ENCODE results near the gene LYRM2. TPM values are rescaled to one million over a fixed set of nuclear protein-coding genes. Genes with fewer than 3 reads are reported as not detected.

The LYRM2 gene
- total and polyA plus RNA-seq, 9 donors, result 18.6 to 28.2 (median 26.5) TPM

- no peaks in the 10 kb centered on the region for H3K9me3 ChIP-seq (replicated peaks; ENCODE audit: control insufficient read depth, low read depth, low read length)
Observed at GRCh38 chr6:89564752-89565427, 73.7 kb downstream of the LYRM2 start.

GRCh38 chr6:89563866-89564265 lies 74.7 kb downstream of the LYRM2 start:
- no peak for DNase-seq
- H3K27me3 ChIP-seq (ENCODE audit: control insufficient read depth, insufficient read depth, low read length), result no peaks in the 10 kb centered on the region
- no peak overlapping the region for H3K27ac ChIP-seq (ENCODE audit: low read length)
- H3K4me3 ChIP-seq (ENCODE audit: low read length), result no peak overlapping the region
- H3K4me1 ChIP-seq (ENCODE audit: control insufficient read depth, insufficient read depth, low read length), result peaks cover 9% of the 10 kb centered on the region
- no peaks in the 10 kb centered on the region for H3K9me3 ChIP-seq (replicated peaks; ENCODE audit: control insufficient read depth, low read depth, low read length)
- H3K36me3 ChIP-seq (ENCODE audit: control insufficient read depth, insufficient read depth, low read length), result no peaks in the 10 kb centered on the region
- no CpG with 5 or more reads among the region's 1 CpG for WGBS (ENCODE audit: insufficient coverage)

More at GRCh38 chr6:89564752-89565427, 73.7 kb downstream of the LYRM2 start:
- DNase-seq, result peak; percentile 35
- peaks cover 9% of the 10 kb centered on the region for H3K4me1 ChIP-seq (ENCODE audit: control insufficient read depth, insufficient read depth, low read length)
- H3K4me3 ChIP-seq (ENCODE audit: low read length), result no peak overlapping the region
- H3K27me3 ChIP-seq (ENCODE audit: control insufficient read depth, insufficient read depth, low read length), result no peaks in the 10 kb centered on the region
- WGBS (ENCODE audit: insufficient coverage), result 21% methylated on average over 3 of the region's 8 CpGs
- no peak overlapping the region for H3K27ac ChIP-seq (ENCODE audit: low read length)
- H3K36me3 ChIP-seq (ENCODE audit: control insufficient read depth, insufficient read depth, low read length), result no peaks in the 10 kb centered on the region

GRCh38 chr6:89562093-89562973 lies 76.2 kb downstream of the LYRM2 start:
- Histone ChIP-seq H3K27ac (ENCODE audit: low read length) (no peak overlapping the region), H3K4me3 (ENCODE audit: low read length) (peak overlapping the region; percentile 11), H3K4me1 (ENCODE audit: control insufficient read depth, insufficient read depth, low read length) (peaks cover 9% of the 10 kb centered on the region), H3K36me3 (ENCODE audit: control insufficient read depth, insufficient read depth, low read length) (no peaks in the 10 kb centered on the region), H3K9me3 (replicated peaks; ENCODE audit: control insufficient read depth, low read depth, low read length) (peaks cover 3% of the 10 kb centered on the region), H3K27me3 (ENCODE audit: control insufficient read depth, insufficient read depth, low read length) (no peaks in the 10 kb centered on the region)
- peak; percentile 64 for DNase-seq
- 24% methylated on average over 17 of the region's 21 CpGs for WGBS (ENCODE audit: insufficient coverage)

GRCh38 chr6:89559487-89559886 lies 79.1 kb downstream of the LYRM2 start:
- no peaks in the 10 kb centered on the region for H3K36me3 ChIP-seq (ENCODE audit: control insufficient read depth, insufficient read depth, low read length)
- WGBS (ENCODE audit: insufficient coverage), result 88% methylated on average over 1 of the region's 1 CpG
- H3K27me3 ChIP-seq (ENCODE audit: control insufficient read depth, insufficient read depth, low read length), result no peaks in the 10 kb centered on the region
- no peak overlapping the region for H3K4me3 ChIP-seq (ENCODE audit: low read length)
- H3K9me3 ChIP-seq (replicated peaks; ENCODE audit: control insufficient read depth, low read depth, low read length), result peaks cover 5% of the 10 kb centered on the region
- H3K4me1 ChIP-seq (ENCODE audit: control insufficient read depth, insufficient read depth, low read length), result peaks cover 9% of the 10 kb centered on the region
- no peak overlapping the region for H3K27ac ChIP-seq (ENCODE audit: low read length)
- no peak for DNase-seq

- Histone ChIP-seq H3K27ac (ENCODE audit: low read length) (no peak overlapping the region), H3K36me3 (ENCODE audit: control insufficient read depth, insufficient read depth, low read length) (no peaks in the 10 kb centered on the region), H3K9me3 (replicated peaks; ENCODE audit: control insufficient read depth, low read depth, low read length) (peaks cover 5% of the 10 kb centered on the region), H3K4me3 (ENCODE audit: low read length) (no peak overlapping the region), H3K4me1 (ENCODE audit: control insufficient read depth, insufficient read depth, low read length) (no peaks in the 10 kb centered on the region), H3K27me3 (ENCODE audit: control insufficient read depth, insufficient read depth, low read length) (no peaks in the 10 kb centered on the region)
- 65% methylated on average over 2 of the region's 3 CpGs for WGBS (ENCODE audit: insufficient coverage)
- DNase-seq, result no peak
Observed at GRCh38 chr6:89555806-89556205, 82.7 kb downstream of the LYRM2 start.

GRCh38 chr6:89555031-89555430 lies 83.5 kb downstream of the LYRM2 start:
- Histone ChIP-seq H3K4me1 (ENCODE audit: control insufficient read depth, insufficient read depth, low read length) (no peaks in the 10 kb centered on the region), H3K9me3 (replicated peaks; ENCODE audit: control insufficient read depth, low read depth, low read length) (peaks cover 5% of the 10 kb centered on the region), H3K4me3 (ENCODE audit: low read length) (no peak overlapping the region), H3K27me3 (ENCODE audit: control insufficient read depth, insufficient read depth, low read length) (no peaks in the 10 kb centered on the region), H3K36me3 (ENCODE audit: control insufficient read depth, insufficient read depth, low read length) (no peaks in the 10 kb centered on the region), H3K27ac (ENCODE audit: low read length) (no peak overlapping the region)
- no CpG with 5 or more reads among the region's 4 CpGs for WGBS (ENCODE audit: insufficient coverage)
- DNase-seq, result no peak

- Histone ChIP-seq H3K4me3 (ENCODE audit: low read length) (no peak overlapping the region), H3K36me3 (ENCODE audit: control insufficient read depth, insufficient read depth, low read length) (no peaks in the 10 kb centered on the region), H3K4me1 (ENCODE audit: control insufficient read depth, insufficient read depth, low read length) (no peaks in the 10 kb centered on the region), H3K9me3 (replicated peaks; ENCODE audit: control insufficient read depth, low read depth, low read length) (peaks cover 5% of the 10 kb centered on the region), H3K27me3 (ENCODE audit: control insufficient read depth, insufficient read depth, low read length) (no peaks in the 10 kb centered on the region), H3K27ac (ENCODE audit: low read length) (no peak overlapping the region)
- no peak for DNase-seq
- 73% methylated on average over 3 of the region's 5 CpGs for WGBS (ENCODE audit: insufficient coverage)
Observed at GRCh38 chr6:89554106-89554505, 84.4 kb downstream of the LYRM2 start.

GRCh38 chr6:89553431-89553830 lies 85.1 kb downstream of the LYRM2 start:
- 100% methylated on average over 1 of the region's 5 CpGs for WGBS (ENCODE audit: insufficient coverage)

GRCh38 chr6:89547281-89547680 lies 91.3 kb downstream of the LYRM2 start:
- H3K4me1 ChIP-seq (ENCODE audit: control insufficient read depth, insufficient read depth, low read length), result no peaks in the 10 kb centered on the region
- WGBS (ENCODE audit: insufficient coverage), result 52% methylated on average over 2 of the region's 5 CpGs
- H3K36me3 ChIP-seq (ENCODE audit: control insufficient read depth, insufficient read depth, low read length), result no peaks in the 10 kb centered on the region
- H3K27ac ChIP-seq (ENCODE audit: low read length), result no peak overlapping the region
- H3K27me3 ChIP-seq (ENCODE audit: control insufficient read depth, insufficient read depth, low read length), result no peaks in the 10 kb centered on the region
- no peak for DNase-seq
- no peaks in the 10 kb centered on the region for H3K9me3 ChIP-seq (replicated peaks; ENCODE audit: control insufficient read depth, low read depth, low read length)
- H3K4me3 ChIP-seq (ENCODE audit: low read length), result no peak overlapping the region

More at GRCh38 chr6:89553431-89553830, 85.1 kb downstream of the LYRM2 start:
- Histone ChIP-seq H3K9me3 (replicated peaks; ENCODE audit: control insufficient read depth, low read depth, low read length) (peaks cover 5% of the 10 kb centered on the region), H3K27ac (ENCODE audit: low read length) (no peak overlapping the region), H3K36me3 (ENCODE audit: control insufficient read depth, insufficient read depth, low read length) (no peaks in the 10 kb centered on the region), H3K4me1 (ENCODE audit: control insufficient read depth, insufficient read depth, low read length) (no peaks in the 10 kb centered on the region), H3K27me3 (ENCODE audit: control insufficient read depth, insufficient read depth, low read length) (no peaks in the 10 kb centered on the region), H3K4me3 (ENCODE audit: low read length) (no peak overlapping the region)
- DNase-seq, result no peak

- no peaks in the 10 kb centered on the region for H3K9me3 ChIP-seq (replicated peaks; ENCODE audit: control insufficient read depth, low read depth, low read length)
Observed at GRCh38 chr6:89542866-89543265, 95.7 kb downstream of the LYRM2 start.

More at GRCh38 chr6:89542866-89543265, 95.7 kb downstream of the LYRM2 start:
- Histone ChIP-seq H3K27ac (ENCODE audit: low read length) (no peak overlapping the region), H3K36me3 (ENCODE audit: control insufficient read depth, insufficient read depth, low read length) (no peaks in the 10 kb centered on the region), H3K4me1 (ENCODE audit: control insufficient read depth, insufficient read depth, low read length) (no peaks in the 10 kb centered on the region), H3K4me3 (ENCODE audit: low read length) (no peak overlapping the region), H3K27me3 (ENCODE audit: control insufficient read depth, insufficient read depth, low read length) (no peaks in the 10 kb centered on the region)
- no CpG with 5 or more reads among the region's 3 CpGs for WGBS (ENCODE audit: insufficient coverage)
- no peak for DNase-seq
